HG03558 (cell line): Measurements from ENCODE around the gene APOA5.

Experiments used
- ATAC-seq: cut with Tn5 transposase; IDR thresholded peaks from one replicate; pipeline ENCODE4 v1.9.1; 2021; ENCODE audit warnings: moderate number of reproducible peaks; ENCODE audit not compliant: unreplicated experiment; ENCODE audit errors: extremely low read depth

APOA5 gene

GRCh38 chr11:116828632-116829524 lies 37.2 kb upstream of the APOA5 start:
- ATAC-seq: no peak

DNA sequence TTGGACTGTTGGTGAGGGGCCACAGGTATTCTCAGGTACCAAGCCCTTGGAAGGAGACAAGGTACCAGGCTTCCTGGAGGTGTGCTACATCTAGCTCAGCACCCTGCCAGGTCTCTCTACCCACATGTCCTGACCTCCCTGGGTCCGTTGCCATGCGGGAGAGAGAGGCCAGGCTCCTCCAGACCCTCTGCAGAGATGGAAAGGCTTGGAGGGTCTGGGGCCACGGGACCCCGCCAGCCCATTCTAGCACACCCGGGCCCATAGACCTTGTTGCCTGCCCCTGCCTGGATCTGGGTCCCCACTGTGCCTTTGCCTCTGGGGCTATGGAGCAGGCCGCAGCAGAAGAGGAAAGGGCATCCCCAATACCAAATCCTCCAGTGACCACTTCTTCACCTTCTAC lies 35.8 kb upstream of the APOA5 start:
- no peak for ATAC-seq

DNA sequence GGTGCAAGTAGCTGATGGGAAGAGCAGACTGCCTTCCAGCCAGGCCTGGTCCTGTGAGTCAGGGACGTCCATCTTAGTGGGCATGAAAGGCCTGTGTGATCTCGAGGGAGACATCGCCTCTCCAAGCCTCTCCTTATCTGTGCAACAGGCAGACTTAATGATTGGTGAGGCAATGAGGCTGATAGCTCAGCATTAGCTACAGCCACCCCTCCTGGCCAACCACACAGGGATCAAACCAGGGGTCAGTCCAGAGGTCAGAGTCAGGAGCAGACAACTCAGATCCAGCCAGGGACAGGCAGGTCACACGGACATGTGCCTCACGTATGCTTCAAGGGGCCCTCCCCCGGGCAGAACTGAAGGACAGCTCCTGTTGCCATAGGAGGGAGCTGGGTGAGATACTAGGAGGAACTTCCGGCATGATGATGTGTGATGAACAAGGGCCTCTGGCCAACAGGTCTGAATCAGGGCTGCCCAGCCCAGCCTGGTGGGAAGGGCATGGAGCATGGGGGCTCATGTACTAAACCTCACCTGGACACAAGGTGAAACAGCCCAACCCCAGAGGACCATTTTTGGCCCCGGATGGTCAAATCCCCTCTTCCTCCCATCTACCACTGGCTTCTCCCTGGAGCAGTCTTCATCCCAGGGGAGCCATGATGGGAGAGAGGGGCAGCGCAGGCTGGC lies 35.2 kb upstream of the APOA5 start:
- ATAC-seq: no peak

- no peak for ATAC-seq
Observed at GRCh38 chr11:116825854-116826750, 34.4 kb upstream of the APOA5 start.

DNA sequence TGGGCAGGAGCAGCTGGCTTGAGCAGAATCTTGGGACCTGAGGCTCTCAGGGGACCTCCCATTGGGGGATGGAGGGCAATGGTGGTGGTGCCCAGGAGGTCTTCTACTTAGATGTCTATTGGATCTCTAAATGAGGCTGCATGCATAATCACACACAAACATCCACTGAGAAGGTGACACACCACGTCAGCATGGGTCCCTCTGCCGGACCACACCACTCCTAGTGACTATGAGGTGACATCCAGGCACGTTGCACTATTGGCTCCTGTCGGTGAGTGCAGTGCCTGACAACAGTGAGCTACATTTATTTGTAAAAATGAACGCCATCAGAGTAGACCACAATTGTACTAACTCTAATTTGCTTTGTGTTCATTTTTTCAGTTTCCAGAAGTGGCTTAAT lies 33.8 kb upstream of the APOA5 start:
- no peak for ATAC-seq

DNA sequence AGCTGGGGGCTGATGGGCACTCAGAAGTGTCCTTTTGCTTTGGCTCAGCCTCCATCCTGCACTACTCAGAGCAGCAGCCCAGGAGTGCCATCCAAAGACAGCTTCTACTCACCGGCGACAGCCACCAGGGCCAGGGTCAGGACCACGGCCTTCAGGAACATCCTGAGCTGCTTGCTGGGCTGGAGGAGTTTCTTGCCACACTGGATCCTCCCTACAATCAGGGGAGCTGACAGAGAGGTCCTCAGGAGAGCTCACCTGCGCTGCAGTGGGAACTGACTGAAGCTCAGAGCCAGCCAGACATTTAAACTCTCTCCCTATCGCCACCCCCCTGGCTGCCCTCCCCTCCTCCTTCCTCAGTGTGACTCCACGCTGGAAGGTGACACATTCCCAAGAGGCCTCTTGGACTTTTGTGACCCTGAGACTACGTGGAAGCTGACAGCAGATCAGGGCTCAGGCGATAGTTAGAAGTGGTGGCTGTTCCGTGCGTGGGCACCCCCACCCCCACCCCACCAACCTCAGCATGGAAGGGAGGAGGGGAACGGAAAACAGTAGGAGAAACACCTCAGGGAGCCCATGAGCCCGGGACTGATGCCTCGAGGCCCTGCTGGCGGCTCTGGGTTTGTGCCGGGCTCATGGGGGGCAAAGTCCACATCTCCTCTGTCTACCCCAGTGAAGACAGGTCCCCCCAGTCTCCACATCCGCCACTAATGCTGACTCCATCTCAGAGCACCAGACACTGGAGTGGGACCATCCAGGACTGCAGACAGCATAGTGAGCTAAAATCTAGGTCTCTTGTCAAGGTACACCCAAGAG lies 31.6 kb upstream of the APOA5 start, which contains the start of gene APOA4:
APOA4 (minus strand) TSS at position 274 of the 813 bp plus-strand sequence; CDS start at position 161, 113 bp downstream.
- no peak for ATAC-seq

GRCh38 chr11:116822575-116822974 lies 30.9 kb upstream of the APOA5 start:
- ATAC-seq: no peak

DNA sequence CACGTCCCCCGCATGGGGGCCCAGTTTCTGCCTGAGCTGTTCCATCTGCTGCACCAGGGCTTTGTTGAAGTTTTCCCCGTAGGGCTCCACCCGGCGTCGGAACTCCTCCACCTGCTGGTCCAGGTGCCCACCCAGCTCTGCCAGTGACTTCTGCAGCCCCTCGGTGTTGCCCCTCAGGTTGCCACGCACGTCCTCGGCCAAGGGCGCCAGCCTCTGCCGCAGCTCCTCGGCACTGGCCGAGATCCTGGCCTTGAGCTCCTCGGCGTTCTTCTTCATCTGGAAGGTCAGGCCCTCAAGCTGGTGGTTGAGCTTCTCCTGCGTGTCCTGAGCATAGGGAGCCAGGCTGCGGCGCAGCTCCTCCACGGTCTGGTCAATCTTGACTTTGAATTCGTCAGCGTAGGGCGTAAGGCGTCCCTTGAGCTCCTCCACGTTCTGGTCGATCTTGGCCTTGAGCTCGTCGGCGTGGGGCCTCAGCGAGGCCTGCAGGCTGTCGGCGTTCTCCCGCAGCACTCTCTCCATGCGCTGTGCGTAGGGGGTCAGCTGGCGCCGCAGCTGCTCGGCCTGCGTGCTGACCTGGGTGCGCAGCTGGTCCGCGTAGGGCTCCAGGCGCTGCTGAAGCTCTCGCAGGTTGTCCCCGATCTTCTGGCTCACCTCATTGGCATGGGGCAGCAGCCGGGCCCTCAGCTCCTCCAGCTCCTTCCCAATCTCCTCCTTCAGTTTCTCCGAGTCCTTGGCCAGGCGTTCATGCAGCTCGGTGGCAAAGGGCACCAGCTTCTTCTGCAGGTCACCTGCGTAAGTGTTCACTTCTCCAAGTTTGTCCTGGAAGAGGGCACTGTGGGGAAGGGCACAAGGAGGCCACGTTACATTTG lies 29.6 kb upstream of the APOA5 start:
- no peak for ATAC-seq

GRCh38 chr11:116819049-116819448 lies 27.4 kb upstream of the APOA5 start:
- ATAC-seq: no peak

DNA sequence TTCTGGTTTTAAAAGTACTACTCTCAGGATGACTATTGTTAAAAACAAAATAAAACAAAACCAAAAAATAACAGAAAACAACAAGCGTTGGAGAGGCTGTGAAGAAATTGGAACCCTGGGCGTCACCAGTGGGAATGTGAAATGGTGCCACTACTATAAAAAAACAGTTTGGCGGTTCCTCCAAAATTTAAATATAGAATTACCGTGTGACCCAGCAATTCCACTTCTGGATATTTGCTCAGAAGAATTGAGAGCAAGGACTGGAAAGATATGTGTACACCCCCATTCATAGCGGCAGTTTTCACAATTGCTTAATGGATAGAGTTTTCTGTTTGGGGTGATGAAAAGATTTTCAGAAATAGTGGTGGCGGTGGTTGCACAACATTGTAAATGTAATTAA lies 22.8 kb upstream of the APOA5 start:
- ATAC-seq: no peak

DNA sequence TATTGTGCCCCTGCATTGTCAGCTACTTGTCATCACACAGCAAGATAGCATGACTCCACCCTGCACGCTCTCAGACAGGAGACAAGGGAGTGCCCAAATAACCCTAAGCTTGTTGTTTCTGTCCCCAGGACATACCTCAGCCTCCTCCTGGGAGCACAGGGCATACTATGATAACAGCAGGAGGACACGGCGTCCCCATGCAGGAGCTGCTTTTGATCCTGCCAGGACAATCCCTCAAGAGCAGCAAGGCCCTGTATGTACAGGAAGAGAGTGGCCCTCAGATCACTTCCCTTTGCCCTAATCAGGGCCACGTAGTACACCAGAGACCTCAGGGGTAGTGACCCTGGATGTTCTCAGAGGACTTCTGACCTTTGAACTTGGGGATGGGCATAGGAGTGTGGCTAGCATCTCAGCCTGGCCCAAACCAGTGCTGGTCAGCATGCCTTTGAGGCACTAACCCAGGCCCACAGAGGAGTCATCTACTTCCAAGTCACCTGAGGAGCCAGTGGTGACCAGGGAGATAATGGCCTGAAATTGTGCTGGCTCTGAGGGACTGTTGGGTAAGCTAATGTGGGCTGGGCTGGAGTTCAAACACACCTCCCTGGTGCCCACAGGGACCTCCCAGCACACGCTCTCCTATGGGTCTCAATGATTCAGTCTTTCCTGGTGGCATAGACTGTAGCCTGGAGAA lies 22.2 kb upstream of the APOA5 start:
- ATAC-seq: no peak

GRCh38 chr11:116813170-116813569 lies 21.5 kb upstream of the APOA5 start:
- no peak for ATAC-seq

DNA sequence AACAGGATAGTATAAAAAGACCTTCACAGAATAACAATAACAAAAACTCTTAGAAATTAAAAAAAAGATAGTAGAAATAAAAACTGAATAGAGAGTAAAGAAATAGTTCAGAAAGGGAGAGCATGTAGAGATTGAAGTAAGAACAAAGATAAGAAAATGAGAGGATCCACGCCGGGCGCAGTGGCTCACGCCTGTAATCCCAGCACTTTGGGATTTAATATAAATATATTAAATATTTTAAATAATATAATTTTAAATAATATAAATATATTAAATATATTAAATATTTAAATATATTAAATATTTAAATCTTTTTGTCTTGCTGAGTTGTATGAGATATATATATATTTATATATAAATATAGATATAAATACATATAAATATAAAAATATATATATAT lies 20.4 kb upstream of the APOA5 start:
- no peak for ATAC-seq

DNA sequence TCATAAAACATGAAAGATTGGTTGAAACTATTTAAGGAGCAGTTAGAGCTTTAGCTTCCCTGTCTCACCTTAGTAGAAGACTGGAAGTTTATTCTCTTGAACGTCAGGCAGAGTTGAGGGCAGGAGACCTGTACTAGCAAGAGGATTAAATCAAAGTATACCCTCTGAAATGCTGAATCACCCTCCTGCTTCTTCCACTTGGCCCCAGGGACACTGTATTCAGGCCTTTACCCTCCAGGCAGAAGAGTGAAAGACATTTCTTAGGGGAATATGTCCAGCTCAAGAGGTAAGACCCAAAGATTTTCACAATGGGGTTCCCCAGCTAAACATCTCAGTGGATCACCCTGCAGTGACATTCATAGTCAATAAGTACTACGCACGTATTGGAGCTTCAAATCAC lies 19.5 kb upstream of the APOA5 start:
- ATAC-seq: no peak

DNA sequence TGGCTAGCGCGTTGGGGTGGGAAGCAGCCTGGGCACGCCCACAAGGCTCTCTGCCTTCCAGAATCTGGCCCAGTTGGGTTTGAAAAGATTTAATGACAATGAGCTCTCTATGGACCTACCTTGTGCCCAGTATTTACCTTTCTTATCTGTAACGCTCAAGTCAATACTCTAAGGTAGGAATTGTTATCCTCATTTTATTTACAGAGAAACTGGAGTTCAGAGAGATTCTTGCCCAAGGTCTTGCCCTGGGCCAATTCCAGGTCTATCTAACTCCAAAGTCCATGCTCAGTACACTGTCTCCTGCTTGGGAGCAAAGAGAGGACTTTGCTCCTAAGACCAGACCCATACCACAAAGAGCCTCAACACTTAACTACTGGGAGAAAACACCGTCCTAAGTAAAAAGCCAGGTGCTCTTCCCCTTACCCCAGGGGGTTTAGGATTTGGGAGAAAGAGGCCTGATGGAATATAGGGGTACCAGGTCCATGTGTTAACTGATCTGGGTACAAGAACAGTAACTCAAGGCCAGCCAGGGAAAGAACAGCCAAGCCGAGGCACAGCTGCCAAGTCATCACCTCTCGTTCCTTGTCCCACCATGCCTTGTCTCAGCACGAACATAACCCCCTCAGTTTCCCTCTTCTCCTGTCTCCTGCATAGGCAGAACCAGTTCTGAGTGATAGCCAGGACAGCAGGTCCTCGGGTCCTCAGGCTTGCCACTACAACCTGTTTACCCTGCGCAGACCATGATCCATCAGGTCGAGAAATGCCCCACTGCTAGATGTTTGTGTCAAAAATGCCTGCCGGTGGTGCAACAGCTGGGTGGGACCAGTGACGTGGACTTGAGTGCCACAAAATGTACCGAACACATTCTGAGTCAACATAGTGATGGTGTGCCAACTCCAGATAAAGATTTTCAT lies 16.8 kb upstream of the APOA5 start:
- no peak for ATAC-seq

DNA sequence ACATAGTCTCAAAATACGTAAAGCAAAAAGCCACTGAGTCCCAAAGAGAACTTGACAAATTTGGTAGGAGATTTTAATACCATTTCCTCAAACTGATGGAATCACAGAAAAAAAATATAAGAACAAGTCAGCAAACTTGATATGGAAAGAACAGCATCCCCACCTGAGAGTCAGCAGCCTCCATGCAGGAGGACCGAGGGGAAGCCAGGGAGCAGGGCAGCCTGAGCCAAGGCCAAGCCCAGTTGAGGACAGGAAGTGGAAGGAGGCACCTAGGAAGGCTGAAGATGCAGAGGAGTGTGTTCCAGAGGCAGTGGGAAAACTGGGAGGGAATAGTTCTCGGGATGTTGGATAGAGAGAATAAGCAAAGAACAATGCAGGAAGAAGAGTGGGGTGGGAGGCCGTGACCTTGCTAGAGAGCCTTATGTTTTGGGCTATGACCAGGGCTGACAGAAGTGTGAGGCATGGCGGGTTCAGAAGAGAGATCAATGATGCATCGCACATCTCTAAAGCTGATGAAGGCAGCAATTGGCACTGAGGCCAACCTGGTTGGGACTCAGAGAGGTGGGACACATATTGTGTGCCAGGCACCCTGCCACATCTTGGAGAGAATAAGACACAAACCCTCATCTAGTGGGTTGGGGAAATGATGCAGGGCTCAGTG lies 16.1 kb upstream of the APOA5 start:
- no peak for ATAC-seq

DNA sequence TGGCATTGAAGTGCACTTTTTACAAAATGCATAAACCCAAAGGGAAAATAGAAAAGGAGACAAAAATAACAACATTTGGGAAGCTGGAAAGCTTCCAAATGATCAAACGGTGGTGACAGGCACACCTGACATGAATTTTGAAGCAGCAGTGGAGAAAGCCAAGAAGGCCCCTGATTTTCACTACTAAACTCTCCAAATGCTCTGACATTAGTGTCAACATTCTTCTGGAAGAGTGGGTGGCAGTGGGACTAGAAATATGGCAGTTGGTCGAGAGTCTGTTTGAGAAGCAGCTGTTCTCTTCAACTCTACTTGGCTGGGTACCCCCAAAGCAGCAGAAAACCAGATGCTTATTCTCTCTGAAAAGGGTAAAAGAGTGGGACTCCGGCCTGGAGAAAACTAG lies 12.3 kb upstream of the APOA5 start:
- no peak for ATAC-seq
